SK-N-SH (cell line): ENCODE results near the gene IPPK. TPM values are rescaled to one million over a fixed set of nuclear protein-coding genes. Genes with fewer than 3 reads are reported as not detected.

Experiments used
- CTCF ChIA-PET: fragments of 300-600, 350-600 bp; formaldehyde crosslinking; extraction: SDS; loops from one replicate; lab custom pipeline; 2021; lab: Yijun Ruan, JAX
- POLR2A ChIA-PET: fragments of 350-600 bp; sonication (Branson Sonifier 250); formaldehyde crosslinking; extraction: SDS; loops from one replicate; lab custom pipeline; 2020; ENCODE audit warnings: antibody characterized with exemption, inconsistent platforms; lab: Yijun Ruan, JAX
- DNase-seq: peaks from one replicate; pipeline ENCODE4 v3.0.0; 2012
- H2AFZ ChIP-seq: fragments of 200-600 bp; sonication (generic); 2 replicates; pipeline ENCODE4 v1.8.1; 2016; ENCODE audit warnings: antibody characterized with exemption, mild to moderate bottlenecking, low read depth
- H3F3A ChIP-seq: fragments of 200-600 bp; sonication (generic); replicated peaks from 2 replicates; pipeline ENCODE3; 2016; ENCODE audit warnings: antibody characterized with exemption, mild to moderate bottlenecking; ENCODE audit not compliant: insufficient read depth
- H3K27ac ChIP-seq, 2 experiments: fragments of 200-500 bp in 1 of 2; fragments of 200-600 bp in 1 of 2; sonication (Bioruptor generic) in 1 of 2; sonication (generic), shearing (Covaris generic) in 1 of 2; 2 replicates each; pipeline versions ENCODE4 v1.5.1 to v1.6.1; 2014 to 2016; ENCODE audit warnings: low read depth in 2 of 2, inconsistent platforms in 1 of 2, low read length in 1 of 2, mild to moderate bottlenecking in 1 of 2, mixed read lengths in 1 of 2
- H3K27me3 ChIP-seq: fragments of 200-600 bp; sonication (generic), shearing (Covaris generic); 2 replicates; pipeline ENCODE4 v1.6.1; 2016; ENCODE audit warnings: mixed run types; ENCODE audit not compliant: insufficient read depth
- H3K36me3 ChIP-seq, 2 experiments: fragments of 200-500 bp in 1 of 2; fragments of 200-600 bp in 1 of 2; sonication (Bioruptor generic) in 1 of 2; sonication (generic) in 1 of 2; replicated peaks in 1 of 2; 2 replicates each; pipeline versions ENCODE3 to v1.5.1; 2014 to 2016; ENCODE audit warnings: low read length in 1 of 2, mild to moderate bottlenecking in 1 of 2; ENCODE audit not compliant: insufficient read depth in 2 of 2, control insufficient read depth in 1 of 2
- H3K4me1 ChIP-seq, 2 experiments: fragments of 200-500 bp in 1 of 2; fragments of 200-600 bp in 1 of 2; sonication (Bioruptor generic) in 1 of 2; sonication (generic), shearing (Covaris generic) in 1 of 2; 2 replicates each; pipeline versions ENCODE4 v1.5.1 to v1.6.1; 2014 to 2016; ENCODE audit warnings: low read depth in 1 of 2, low read length in 1 of 2, mixed run types in 1 of 2; ENCODE audit not compliant: insufficient read depth in 2 of 2, control insufficient read depth in 1 of 2
- H3K4me2 ChIP-seq: fragments of 200-600 bp; sonication (generic), shearing (Covaris generic); 2 replicates; pipeline ENCODE4 v1.6.1; 2017; ENCODE audit warnings: mixed run types
- H3K4me3 ChIP-seq, 2 experiments: fragments of 200-500 bp in 1 of 2; fragments of 200-600 bp in 1 of 2; sonication (Bioruptor generic) in 1 of 2; sonication (generic), shearing (Covaris generic) in 1 of 2; 2 replicates each; pipeline versions ENCODE4 v1.5.1 to v1.8.1; 2014 to 2016; ENCODE audit warnings: low read depth in 2 of 2, inconsistent platforms in 1 of 2, low read length in 1 of 2, mild to moderate bottlenecking in 1 of 2, mixed read lengths in 1 of 2, moderate library complexity in 1 of 2
- H3K79me2 ChIP-seq: fragments of 200-600 bp; sonication (generic); 2 replicates; pipeline ENCODE4 v1.8.1; 2017; ENCODE audit warnings: mild to moderate bottlenecking; ENCODE audit not compliant: insufficient read depth
- H3K9ac ChIP-seq: fragments of 200-600 bp; sonication (generic); 2 replicates; pipeline ENCODE4 v1.6.1; 2017; ENCODE audit warnings: mixed run types
- H3K9me2 ChIP-seq: fragments of 200-600 bp; sonication (generic); 2 replicates; pipeline ENCODE4 v1.6.1; 2017; ENCODE audit warnings: mixed run types
- H3K9me3 ChIP-seq: fragments of 200-600 bp; sonication (generic); 2 replicates; pipeline ENCODE4 v1.6.1; 2017; ENCODE audit warnings: mixed run types, mild to moderate bottlenecking, moderate library complexity
- H4K20me1 ChIP-seq: fragments of 200-600 bp; sonication (generic); 2 replicates; pipeline ENCODE4 v1.6.1; 2017; ENCODE audit warnings: mild to moderate bottlenecking, mixed run types; ENCODE audit not compliant: insufficient read depth
- EP300 ChIP-seq, 2 experiments: IDR thresholded peaks; 2 replicates each; pipeline versions ENCODE4 v1.4.0 to v1.6.1; 2012; ENCODE audit warnings: borderline replicate concordance in 1 of 2, low read depth in 1 of 2, low read length in 1 of 2
- FOSL2 ChIP-seq: IDR thresholded peaks from 2 replicates; pipeline ENCODE4 v1.4.0; 2012; ENCODE audit warnings: low read depth, mild to moderate bottlenecking, moderate library complexity, borderline replicate concordance
- GABPA ChIP-seq: IDR thresholded peaks from 2 replicates; pipeline ENCODE4 v1.4.0; 2012; ENCODE audit warnings: low read depth, mild to moderate bottlenecking
- IRF3 ChIP-seq: fragments of 150-350 bp; IDR thresholded peaks from 2 replicates; pipeline ENCODE4 v1.6.1; 2016; ENCODE audit warnings: mild to moderate bottlenecking, low read depth, low read length
- JUND ChIP-seq: IDR thresholded peaks from 2 replicates; pipeline ENCODE4 v1.4.0; 2012
- MAX ChIP-seq: IDR thresholded peaks from 2 replicates; pipeline ENCODE4 v1.4.0; 2012; ENCODE audit warnings: low read depth
- MEF2A ChIP-seq: IDR thresholded peaks from 2 replicates; pipeline ENCODE4 v1.4.0; 2012; ENCODE audit warnings: low read depth, borderline replicate concordance
- MXI1 ChIP-seq: IDR thresholded peaks from 2 replicates; pipeline ENCODE4 v1.6.1; 2012; ENCODE audit warnings: mild to moderate bottlenecking, low read depth, low read length, improper control_type of control experiment
- NFIC ChIP-seq: IDR thresholded peaks from 2 replicates; pipeline ENCODE4 v1.4.0; 2012; ENCODE audit warnings: borderline replicate concordance
- POLR2AphosphoS5 ChIP-seq: IDR thresholded peaks from 2 replicates; pipeline ENCODE4 v1.6.1; 2012; ENCODE audit warnings: low read depth, low read length
- RAD21 ChIP-seq: IDR thresholded peaks from 2 replicates; pipeline ENCODE4 v1.6.1; 2012; ENCODE audit warnings: mild to moderate bottlenecking, low read length
- RCOR1 ChIP-seq: fragments of 150-350 bp; IDR thresholded peaks from 2 replicates; pipeline ENCODE4 v1.6.1; 2017; ENCODE audit warnings: antibody characterized with exemption, low read length
- REST ChIP-seq: IDR thresholded peaks from 2 replicates; pipeline ENCODE4 v1.6.1; 2012; ENCODE audit warnings: mild to moderate bottlenecking, low read depth, low read length, moderate library complexity
- SIN3A ChIP-seq: IDR thresholded peaks from 2 replicates; pipeline ENCODE4 v1.6.1; 2012; ENCODE audit warnings: low read depth, mild to moderate bottlenecking, low read length, moderate library complexity, borderline replicate concordance
- TAF1 ChIP-seq: IDR thresholded peaks from 2 replicates; pipeline ENCODE4 v1.6.1; 2012; ENCODE audit warnings: low read depth, mild to moderate bottlenecking, low read length, moderate library complexity, borderline replicate concordance
- TCF12 ChIP-seq: IDR thresholded peaks from 2 replicates; pipeline ENCODE4 v1.4.0; 2012
- YY1 ChIP-seq: IDR thresholded peaks from 2 replicates; pipeline ENCODE4 v1.4.0; 2012; ENCODE audit warnings: low read depth, mild to moderate bottlenecking
- WGBS: methylation state at CpG from one replicate; pipeline ENCODE4 v1.1.6; 2017; ENCODE audit warnings: low lambda C conversion rate; 5-methylcytosine and 5-hydroxymethylcytosine counted together
- polyA plus RNA-seq, 3 experiments: library from polyadenylated mRNA; depleted of rRNA; stranded (reverse); fragments of >200 nt; gene quantifications; 2 replicates each; pipeline ENCODE4 v1.2.3, GENCODE V29; 2012
- TF ChIP-seq, protein P1 (sequence below): IDR thresholded peaks from 2 replicates; pipeline ENCODE4 v1.4.0; 2012; ENCODE audit warnings: low read depth, borderline replicate concordance

Gene IPPK
- polyA plus RNA-seq, 1 of the 3 experiments (the other 2 are of a cell fraction) = 16.5 TPM

GRCh38 chr9:92671323-92671722 lies 1.4 kb upstream of the IPPK start:
- Histone ChIP-seq H3F3A (peaks cover 15% of the 10 kb centered on the region), H2AFZ (peak overlapping the region; percentile 23), H3K9ac (peak overlapping the region; percentile 98; the same call in 1 of the 2 replicates), H3K27me3 (no peaks in the 10 kb centered on the region), H3K27ac (peak overlapping the region; percentile 1 to 98), H3K4me3 (peak overlapping the region; percentile 88 to 94), H3K36me3 (peaks cover 6 to 10% of the 10 kb centered on the region in 2 experiments), H3K4me2 (peak overlapping the region; percentile 95), H3K9me2 (no peaks in the 10 kb centered on the region), H3K4me1 (peaks cover 0 to 22% of the 10 kb centered on the region in 2 experiments; a peak in 2 of 4 replicates), H4K20me1 (0 out of 2 replicates have a peak, but pooled peaks cover 4% of the 10 kb centered on the region)
- POLR2A ChIA-PET = interaction anchor here (1.0 kb wide), 1 partner anchor 15 kb away, joined by 4 read pairs; no protein-coding TSS in a partner anchor
- WGBS = 10% methylated on average over 4 of the region's 4 CpGs
- no peak for DNase-seq
- peak; percentile 73 for TF ChIP-seq MAX
- TF ChIP-seq FOSL2 = peak; percentile 90
- peak; percentile 34 for TF ChIP-seq GABPA
- peak; percentile 87 for TF ChIP-seq YY1
- TF ChIP-seq IRF3 = no peak
- TF ChIP-seq NFIC = peak; percentile 51; the same call in 1 of the 2 replicates
- TF ChIP-seq JUND = peak; percentile 83
- no peak for TF ChIP-seq REST
- no peak for TF ChIP-seq MXI1
- TF ChIP-seq, protein P1, sequence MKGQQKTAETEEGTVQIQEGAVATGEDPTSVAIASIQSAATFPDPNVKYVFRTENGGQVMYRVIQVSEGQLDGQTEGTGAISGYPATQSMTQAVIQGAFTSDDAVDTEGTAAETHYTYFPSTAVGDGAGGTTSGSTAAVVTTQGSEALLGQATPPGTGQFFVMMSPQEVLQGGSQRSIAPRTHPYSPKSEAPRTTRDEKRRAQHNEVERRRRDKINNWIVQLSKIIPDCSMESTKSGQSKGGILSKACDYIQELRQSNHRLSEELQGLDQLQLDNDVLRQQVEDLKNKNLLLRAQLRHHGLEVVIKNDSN = no peak
- TF ChIP-seq POLR2AphosphoS5 = no peak; the same call in 1 of the 2 replicates
- TF ChIP-seq RAD21 = no peak
- peak; percentile 54; the same call in 1 of the 2 replicates for TF ChIP-seq TAF1
- no peak for TF ChIP-seq RCOR1
- TF ChIP-seq EP300 (IDR thresholded peaks at IDR 0.05; ENCODE audit: borderline replicate concordance in 1 of 2, low read depth in 1 of 2, low read length in 1 of 2) = no peak
- TF ChIP-seq SIN3A = peak; percentile 69; the same call in 1 of the 2 replicates
- no peak for TF ChIP-seq MEF2A
- TF ChIP-seq TCF12 = peak; percentile 27; the same call in 1 of the 2 replicates
- TF ChIP-seq, all 33 proteins: peak for 9
- no peaks in the 10 kb centered on the region for H3K9me3 ChIP-seq
- CTCF ChIA-PET = interaction anchor here (0.6 to 2.6 kb wide), 4 partner anchors 23 to 353 kb away, joined by 3 to 11 read pairs (median 4); no protein-coding TSS in a partner anchor
- peaks cover 54% of the 10 kb centered on the region for H3K79me2 ChIP-seq
